Heart right ventricle (tissue), 16 donors: ENCODE data around the gene PTPRN. TPM values are rescaled to one million over a fixed set of nuclear protein-coding genes. Genes with fewer than 3 reads are reported as not detected.

Source experiments
- ATAC-seq, 8 donors: fragments of 200-7000 bp; cut with Tn5 transposase; one replicate each; pipeline ENCODE4 v1.9.1; 2020; ENCODE audit warnings: mild to moderate bottlenecking in 8 of 8, moderate library complexity in 8 of 8, moderate number of reproducible peaks in 1 of 8
- DNase-seq, 2 donors: peaks; one replicate each; pipeline ENCODE4 v3.0.0-alpha.2; 2020
- H3K27ac ChIP-seq, 10 donors: fragments of 200-600 bp; sonication (generic) in 2 of 10; one replicate each; pipeline versions ENCODE4 v1.5.0 to v1.8.0; 2020 to 2022; ENCODE audit warnings: mild to moderate bottlenecking in 3 of 10
- H3K27me3 ChIP-seq, 7 donors: fragments of 200-600 bp; one replicate each; pipeline ENCODE4 v1.8.0; 2021 to 2022; ENCODE audit warnings: mild to moderate bottlenecking in 2 of 7
- H3K36me3 ChIP-seq, 9 donors: fragments of 200-600 bp; sonication (generic) in 1 of 9; one replicate each; pipeline versions ENCODE4 v1.5.0 to v1.8.0; 2020 to 2022; ENCODE audit warnings: mild to moderate bottlenecking in 2 of 9
- H3K4me1 ChIP-seq, 9 donors: fragments of 200-600 bp; sonication (generic) in 1 of 9; one replicate each; pipeline versions ENCODE4 v1.5.0 to v1.8.0; 2020 to 2022; ENCODE audit warnings: mild to moderate bottlenecking in 4 of 9
- H3K4me3 ChIP-seq, 10 donors: fragments of 200-600 bp; sonication (generic) in 2 of 10; one replicate each; pipeline versions ENCODE4 v1.5.0 to v1.8.0; 2020 to 2022; ENCODE audit warnings: mild to moderate bottlenecking in 7 of 10, moderate library complexity in 2 of 10
- H3K9me3 ChIP-seq, 11 donors: fragments of 200-600 bp in 10 of 11; sonication (generic) in 2 of 11; one replicate each; pipeline versions ENCODE4 v1.5.0 to v1.8.0; 2013 to 2022; ENCODE audit warnings: mild to moderate bottlenecking in 2 of 11, control low read depth in 1 of 11, moderate library complexity in 1 of 11
- CTCF ChIP-seq, 9 donors: fragments of 200-600 bp; sonication (generic) in 2 of 9; IDR thresholded peaks; one replicate each; pipeline versions ENCODE4 v1.5.0 to v1.8.0; 2021 to 2022; ENCODE audit warnings: antibody characterized with exemption in 9 of 9, mild to moderate bottlenecking in 5 of 9, moderate library complexity in 1 of 9
- WGBS, 2 donors: extraction: QIAGEN DNeasy Blood & Tissue Kit; methylation state at CpG; one replicate each; pipeline ENCODE4 v1.1.7; 2013; ENCODE audit warnings: inconsistent platforms in 1 of 2; 5-methylcytosine and 5-hydroxymethylcytosine counted together
- intact Hi-C, 10 donors: fragments of 100-400 bp; cut with DNase I; formaldehyde crosslinking; loops; one replicate each; pipeline versions ENCODE4 v1.11.1 to v1.14.2; 2022
- polyA plus RNA-seq, 2 donors: library from polyadenylated mRNA; stranded (reverse); fragments of 200-250 nt; gene quantifications; one replicate each; pipeline ENCODE4 v1.2.3, GENCODE V29; 2013
- total RNA-seq, 10 donors: library from RNA; stranded (reverse); fragmentation: NEBNext Ultra II Directional in 3 of 10; extraction: Animal tissue kit (Norgen Biotek cat#: 25700) in 3 of 10; gene quantifications; one replicate each; pipeline versions ENCODE4 v1.2.1 to v1.2.4, GENCODE V29; 2021 to 2023
- donor health status: Arrhythmogenic right ventricular cardiomyopathy.
- donor health status: ischemic (EF 13 %, LVEDD 7.1; RV severe dilation, severe dysfunction).
- donor health status: healthy with polysubstance abuse.
- donor health status: DM: no; HTN: yes; CAD: no.
- donor health status: DM: no; HTN: no; CAD: no.
- donor health status: ischemic (EF 25% LVEDD 6.9; RV normal size, moderate dysfunction).
- donor health status: ischemic (EF 25% LVEDD 5.7; RV mildly dilated, moderate dysfunction).
- donor health status: healthy.
- donor health status: DM: yes; HTN: yes; CAD: no.
- donor health status: Ischemic cardiomyopathy.
- donor health status: ischemic (EF 35%, LVEDD 5.7; RV mildly dilated, moderate dysfunction).
- donor health status: nonischemic (EF 11% LVEDD 7.7; RV severe dilation, severe dysfunction).
- donor health status: DM: yes; HTN: yes; CAD: no.
- donor health status: PGD.
- donor health status: ischemic (EF 29% LVEDD 5.4; RV normal size, mild dysfunction).
- donor health status: nonischemic (EF 23%, LVEDD 6.1; RV moderate dilation, normal function).

Gene PTPRN
- total and polyA plus RNA-seq, 12 donors, result 0.09 to 0.51 (median 0.31) TPM; not detected in 5

GRCh38 chr2:219353129-219353528 is 43.9 kb upstream of the PTPRN start:
- H3K36me3 ChIP-seq, result no peaks in the 10 kb centered on the region
- no peak overlapping the region for H3K27ac ChIP-seq
- H3K27me3 ChIP-seq, result peaks cover 3 to 79% (median 50%) of the 10 kb centered on the region in 7 donors
- DNase-seq (no peak), ATAC-seq (no peak)
- peaks cover 0 to 11% (median 3%) of the 10 kb centered on the region in 9 donors for H3K4me1 ChIP-seq
- TF ChIP-seq CTCF (IDR thresholded peaks at IDR 0.05), result no peak
- no peaks in the 10 kb centered on the region for H3K9me3 ChIP-seq
- intact Hi-C loops, result no loop called here
- no peak overlapping the region for H3K4me3 ChIP-seq
- WGBS, 2 donors, result 82 to 90% methylated on average over 5 of the region's 5 CpGs

GRCh38 chr2:219352448-219353023 is 43.3 kb upstream of the PTPRN start:
- Histone ChIP-seq H3K36me3 (no peaks in the 10 kb centered on the region), H3K4me3 (no peak overlapping the region), H3K27me3 (peaks cover 0 to 76% (median 44%) of the 10 kb centered on the region in 7 donors), H3K4me1 (peaks cover 0 to 5% (median 0%) of the 10 kb centered on the region in 9 donors), H3K9me3 (no peaks in the 10 kb centered on the region), H3K27ac (no peak overlapping the region)
- peak; percentile 35 to 77 (median 54) for TF ChIP-seq CTCF (IDR thresholded peaks at IDR 0.05)
- ATAC-seq, result peak in 6 of 8 donors; percentile 42 to 84 (median 59)
- 8 to 15% methylated on average over 5 of the region's 5 CpGs for WGBS, 2 donors
- intact Hi-C loops, result no loop called here
- peak in 1 of 2 donors; percentile 52 for DNase-seq

GRCh38 chr2:219350710-219351221 is 41.6 kb upstream of the PTPRN start:
- H3K4me1 ChIP-seq, result no peaks in the 10 kb centered on the region
- intact Hi-C loops, result no loop called here

DNA sequence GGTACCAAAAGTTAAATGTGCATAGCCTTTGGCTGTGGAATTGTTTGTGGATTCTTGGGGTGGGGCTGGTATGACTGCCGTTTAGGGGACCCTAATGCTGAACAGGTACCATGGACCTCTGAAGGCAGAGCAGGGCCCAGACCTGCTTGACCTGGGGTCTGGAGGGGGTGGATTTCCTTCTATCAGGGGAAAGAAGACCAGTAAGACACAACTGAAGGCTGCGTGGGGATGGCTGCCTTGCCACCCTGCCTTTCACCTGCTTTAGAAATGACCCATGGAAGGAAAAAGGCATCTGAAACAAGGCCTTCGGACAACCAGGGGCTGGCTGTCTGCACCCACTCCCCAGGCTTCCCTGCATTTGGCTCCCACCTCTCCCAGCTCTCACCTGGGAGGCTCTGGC is 41.0 kb upstream of the PTPRN start:
- 70 to 84% methylated on average over 3 of the region's 3 CpGs for WGBS, 2 donors
- intact Hi-C loops, result no loop called here
- Histone ChIP-seq H3K36me3 (no peaks in the 10 kb centered on the region), H3K27me3 (peaks cover 0 to 53% (median 25%) of the 10 kb centered on the region in 7 donors), H3K27ac (no peak overlapping the region), H3K4me3 (no peak overlapping the region), H3K9me3 (no peaks in the 10 kb centered on the region), H3K4me1 (peaks cover 0 to 3% (median 0%) of the 10 kb centered on the region in 9 donors)
- ATAC-seq (no peak), DNase-seq (no peak)
- TF ChIP-seq CTCF (IDR thresholded peaks at IDR 0.05), result no peak

More at GRCh38 chr2:219350710-219351221, 41.6 kb upstream of the PTPRN start:
- H3K9me3 ChIP-seq, result no peaks in the 10 kb centered on the region
- peaks cover 0 to 58% (median 29%) of the 10 kb centered on the region in 7 donors for H3K27me3 ChIP-seq
- no peak overlapping the region for H3K27ac ChIP-seq
- H3K36me3 ChIP-seq, result no peaks in the 10 kb centered on the region
- 42 to 43% methylated on average over 4 of the region's 4 CpGs for WGBS, 2 donors
- no peak overlapping the region for H3K4me3 ChIP-seq
- DNase-seq (no peak), ATAC-seq (no peak)
- no peak for TF ChIP-seq CTCF (IDR thresholded peaks at IDR 0.05)
